HuH-7.5 (cell line): Measurements from ENCODE around the gene TMEM151B.
A peak's percentile ranks its signal among the peaks of the same experiment; 100 is the strongest.

Experiments used
- DNase-seq: peaks from one replicate; pipeline ENCODE4 v3.0.0; 2011; ENCODE audit warnings: low spot score

Gene TMEM151B

GRCh38 chr6:44264154-44265006 lies 5.9 kb upstream of the TMEM151B start:
- no peak for DNase-seq

DNA sequence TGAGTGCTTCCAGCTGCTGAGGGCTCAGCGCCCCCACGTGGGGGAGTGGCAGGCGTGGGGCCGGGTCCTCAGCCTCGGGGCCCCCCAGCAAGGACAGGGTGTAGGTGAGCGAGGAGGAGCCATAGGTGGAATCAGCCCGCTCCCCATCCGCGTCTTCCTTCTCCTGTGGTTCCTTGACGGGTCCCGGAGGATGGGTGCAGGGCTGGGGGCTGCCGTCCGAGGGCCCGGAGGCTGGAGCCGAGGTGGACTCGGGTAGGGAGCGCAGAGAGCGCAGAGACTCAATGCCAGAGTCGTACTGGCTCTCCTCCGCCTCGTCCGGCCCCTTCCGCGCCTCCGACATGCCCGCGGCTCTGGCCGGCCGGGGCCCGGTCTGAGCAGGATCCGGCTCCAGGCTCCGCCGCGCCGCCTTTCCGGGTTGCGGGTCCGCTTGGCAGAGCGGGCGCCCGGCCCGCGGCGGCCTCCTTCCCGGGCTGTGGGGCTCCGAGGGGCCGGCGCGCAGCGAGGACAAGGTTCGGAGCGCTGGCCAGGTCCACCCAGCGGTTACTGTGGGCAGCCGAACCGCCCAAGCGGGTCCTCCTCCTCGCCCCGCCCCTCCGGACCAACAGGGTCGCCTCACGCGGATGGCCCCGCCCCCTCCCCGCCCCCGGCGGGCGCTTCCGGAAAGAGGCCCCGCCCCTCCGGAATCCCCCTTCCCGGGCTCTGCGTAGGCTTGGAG lies 5.1 kb upstream of the TMEM151B start, which contains the start of gene NFKBIE:
Gene NFKBIE (minus strand): TSS at position 545 of the 715 bp plus-strand sequence. CDS start 205 bp downstream, at position 340.
- DNase-seq, result peak; percentile 90

- no peak for DNase-seq
Observed at GRCh38 chr6:44265722-44266233, 4.5 kb upstream of the TMEM151B start.

GRCh38 chr6:44266347-44266746 lies 3.9 kb upstream of the TMEM151B start:
- no peak for DNase-seq

- DNase-seq, result no peak
Observed at GRCh38 chr6:44267252-44267651, 3.0 kb upstream of the TMEM151B start.

GRCh38 chr6:44268095-44268628 lies 2.1 kb upstream of the TMEM151B start:
- DNase-seq, result peak; percentile 77

DNA sequence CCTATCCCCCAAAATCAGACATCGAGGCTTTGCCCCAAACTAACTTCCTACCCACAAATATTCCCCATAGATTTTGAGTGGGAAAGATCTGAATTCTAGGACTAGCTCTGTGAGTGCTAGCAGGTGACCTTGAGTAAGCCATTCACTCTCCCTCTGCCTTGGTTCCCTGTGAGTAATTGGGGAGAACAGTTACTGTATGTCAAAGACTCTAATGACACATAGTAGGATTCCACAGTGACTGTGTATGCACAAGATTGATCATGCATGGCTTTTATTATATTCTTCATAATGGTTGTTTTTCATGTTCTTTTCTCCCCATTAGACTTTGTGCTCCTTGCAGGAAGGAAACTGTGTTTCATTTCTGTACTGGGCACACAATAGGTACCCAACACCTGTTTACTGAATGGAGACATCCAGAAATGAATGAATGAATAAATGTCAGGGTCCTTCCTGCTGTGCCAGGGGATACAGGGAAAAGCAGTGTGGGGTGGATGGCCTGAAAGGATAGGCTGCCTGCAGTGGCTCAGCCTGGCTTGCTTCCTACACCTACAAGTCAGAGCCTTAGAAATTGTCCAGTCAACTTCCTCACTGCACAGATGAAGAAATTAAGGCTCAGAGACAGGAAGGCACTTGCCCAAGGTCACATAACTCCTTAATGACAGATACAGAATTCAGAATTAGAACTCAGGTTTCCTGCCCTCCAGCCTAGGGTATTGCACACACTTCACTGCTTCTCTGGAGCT lies 901 bp upstream of the TMEM151B start:
- DNase-seq, result no peak

GRCh38 chr6:44270526-44271405 lies 516 bp downstream of the TMEM151B start:
- DNase-seq, result peak; percentile 45

DNA sequence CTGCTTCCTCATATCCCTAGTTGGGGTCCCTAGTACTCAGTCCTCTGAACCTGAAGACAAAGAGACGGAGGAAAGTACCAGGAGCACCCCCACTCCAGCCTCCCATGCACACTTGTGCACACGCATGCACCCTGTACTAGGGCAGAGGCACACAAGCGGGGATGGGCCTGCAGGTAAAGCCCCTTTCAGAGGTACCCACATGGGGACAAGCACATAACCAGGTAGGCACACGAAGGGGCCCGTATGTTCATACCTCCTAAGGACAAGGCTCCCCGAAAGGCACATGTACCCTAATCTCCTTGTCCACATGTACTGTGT lies 1.1 kb downstream of the TMEM151B start:
- no peak for DNase-seq

GRCh38 chr6:44271914-44272313 lies 1.7 kb downstream of the TMEM151B start:
- DNase-seq, result no peak

DNA sequence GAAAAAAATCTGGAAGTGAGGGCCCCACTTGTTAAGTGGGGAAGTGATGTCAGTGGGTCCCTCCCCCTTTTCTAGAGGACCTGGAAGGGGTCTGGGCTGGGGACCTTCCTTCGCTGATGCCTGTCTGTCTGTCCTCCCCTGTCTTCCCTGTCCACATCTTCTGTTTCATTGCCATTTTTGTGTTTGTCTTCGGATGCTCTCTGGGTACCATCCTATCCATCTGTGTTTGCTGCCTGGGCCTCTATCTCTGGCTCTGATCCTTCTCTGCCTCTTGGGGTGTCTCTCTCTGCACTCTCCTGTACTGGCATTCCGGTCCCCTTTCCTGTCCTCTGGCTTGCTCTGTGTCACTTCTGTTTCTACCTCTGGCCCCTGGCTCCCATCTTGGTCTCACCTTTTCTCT lies 2.3 kb downstream of the TMEM151B start:
- DNase-seq, result no peak

- DNase-seq, result no peak
Observed at GRCh38 chr6:44272999-44273566, 2.8 kb downstream of the TMEM151B start.

DNA sequence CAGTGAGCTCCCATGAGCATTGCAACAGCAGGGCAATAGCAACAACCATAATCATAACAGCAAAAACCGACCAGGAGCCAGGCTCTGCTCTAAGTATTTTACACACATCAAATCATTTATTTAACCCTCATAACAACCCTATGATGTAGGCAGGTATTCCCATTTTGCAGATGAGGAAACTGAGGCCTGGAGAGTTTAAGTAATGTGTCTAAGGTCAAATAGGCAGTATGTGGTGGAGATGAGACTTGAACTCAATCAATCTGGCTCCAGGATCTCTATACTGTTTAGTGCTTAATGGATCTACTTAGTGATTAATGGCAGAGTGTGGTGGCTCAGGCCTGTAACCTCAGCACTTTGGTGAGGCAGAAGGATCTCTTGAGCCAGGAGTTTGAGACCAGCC lies 3.4 kb downstream of the TMEM151B start:
- no peak for DNase-seq

DNA sequence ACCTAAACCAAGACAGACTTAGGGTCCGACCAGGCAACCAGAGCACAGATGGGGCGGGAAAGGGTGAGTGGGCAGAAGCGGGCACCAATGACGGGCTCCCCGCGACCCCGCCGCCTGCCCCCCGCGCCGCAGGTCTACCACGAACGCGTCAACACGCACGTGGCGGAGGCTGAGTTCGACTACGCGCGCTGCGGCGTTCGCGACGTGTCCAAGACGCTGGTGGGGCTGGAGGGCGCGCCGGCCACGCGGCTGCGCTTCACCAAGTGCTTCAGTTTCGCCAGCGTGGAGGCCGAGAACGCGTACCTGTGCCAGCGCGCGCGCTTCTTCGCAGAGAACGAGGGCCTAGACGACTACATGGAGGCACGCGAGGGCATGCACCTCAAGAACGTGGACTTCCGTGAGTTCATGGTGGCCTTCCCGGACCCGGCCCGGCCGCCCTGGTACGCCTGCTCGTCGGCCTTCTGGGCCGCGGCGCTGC lies 5.1 kb downstream of the TMEM151B start:
- DNase-seq, result no peak

DNA sequence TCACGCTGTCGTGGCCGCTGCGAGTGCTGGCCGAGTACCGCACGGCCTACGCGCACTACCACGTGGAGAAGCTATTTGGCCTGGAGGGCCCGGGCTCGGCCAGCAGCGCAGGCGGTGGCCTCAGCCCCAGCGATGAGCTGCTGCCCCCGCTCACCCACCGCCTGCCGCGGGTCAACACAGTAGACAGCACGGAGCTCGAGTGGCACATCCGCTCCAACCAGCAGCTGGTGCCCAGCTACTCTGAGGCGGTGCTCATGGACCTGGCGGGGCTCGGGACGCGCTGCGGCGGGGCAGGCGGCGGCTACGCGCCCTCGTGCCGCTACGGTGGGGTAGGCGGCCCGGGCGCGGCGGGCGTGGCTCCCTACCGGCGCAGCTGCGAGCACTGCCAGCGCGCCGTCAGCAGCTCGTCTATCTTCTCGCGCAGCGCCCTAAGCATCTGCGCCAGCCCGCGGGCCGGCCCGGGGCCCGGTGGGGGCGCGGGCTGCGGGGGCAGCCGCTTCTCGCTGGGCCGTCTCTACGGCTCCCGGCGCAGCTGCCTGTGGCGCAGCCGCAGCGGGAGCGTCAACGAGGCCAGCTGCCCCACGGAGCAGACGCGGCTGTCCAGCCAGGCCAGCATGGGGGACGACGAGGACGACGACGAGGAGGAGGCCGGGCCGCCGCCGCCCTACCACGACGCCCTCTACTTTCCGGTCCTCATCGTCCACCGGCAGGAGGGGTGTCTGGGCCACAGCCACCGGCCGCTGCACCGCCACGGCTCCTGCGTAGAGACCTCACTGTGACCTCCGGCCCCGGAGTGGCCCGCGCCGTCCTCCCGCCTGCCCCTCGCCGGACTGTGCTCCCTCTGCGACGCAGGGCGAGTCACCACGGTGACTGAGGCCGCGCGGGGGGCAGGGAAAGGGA lies 5.7 kb downstream of the TMEM151B start:
- DNase-seq, result no peak

DNA sequence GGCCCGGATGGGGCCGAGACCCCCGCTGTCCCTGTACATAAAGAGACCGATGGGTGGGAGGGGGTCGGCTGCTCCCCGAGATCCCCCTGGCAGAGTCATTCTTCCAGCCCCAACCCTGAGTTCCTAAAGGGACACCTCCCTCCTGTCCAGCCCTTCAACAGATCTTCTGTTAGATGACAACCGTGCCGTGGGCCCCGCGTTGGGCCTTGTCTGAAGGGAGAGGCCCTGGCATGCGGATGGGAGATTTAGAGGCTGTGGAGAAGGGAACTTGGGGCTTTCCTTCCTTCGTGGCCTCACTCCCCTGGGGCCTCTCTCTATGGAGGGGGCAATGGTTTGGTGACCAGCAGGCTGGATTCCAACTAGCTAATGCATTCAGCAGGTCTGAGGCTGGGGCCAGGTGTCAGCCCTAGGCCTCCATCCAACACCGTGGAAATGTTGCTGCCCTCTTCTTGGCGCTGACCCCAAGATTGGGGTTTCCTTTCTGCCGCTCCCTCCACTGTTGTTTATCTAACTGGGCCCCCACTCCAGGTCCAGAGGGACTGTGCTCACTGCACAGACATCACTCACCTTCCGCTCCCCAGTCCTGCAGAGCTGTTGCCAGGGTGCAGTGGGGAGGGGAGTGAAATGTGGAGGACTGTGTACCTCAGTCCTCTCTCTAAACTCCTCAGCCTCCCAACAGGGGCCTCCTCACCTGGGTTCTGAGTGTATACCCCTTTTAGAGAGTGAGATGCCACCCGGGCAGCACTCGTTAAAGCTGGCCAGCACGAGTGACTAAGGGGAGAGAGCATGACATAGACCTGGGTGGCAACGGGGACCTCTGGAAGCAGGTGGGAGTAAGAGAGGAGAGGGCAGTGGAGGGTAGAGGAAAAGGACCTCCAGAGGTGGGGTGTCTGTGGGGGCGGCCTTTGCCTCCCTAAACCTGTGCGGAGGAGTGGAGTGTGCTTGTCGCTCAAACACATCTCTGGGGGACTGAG lies 6.7 kb downstream of the TMEM151B start:
- no peak for DNase-seq

DNA sequence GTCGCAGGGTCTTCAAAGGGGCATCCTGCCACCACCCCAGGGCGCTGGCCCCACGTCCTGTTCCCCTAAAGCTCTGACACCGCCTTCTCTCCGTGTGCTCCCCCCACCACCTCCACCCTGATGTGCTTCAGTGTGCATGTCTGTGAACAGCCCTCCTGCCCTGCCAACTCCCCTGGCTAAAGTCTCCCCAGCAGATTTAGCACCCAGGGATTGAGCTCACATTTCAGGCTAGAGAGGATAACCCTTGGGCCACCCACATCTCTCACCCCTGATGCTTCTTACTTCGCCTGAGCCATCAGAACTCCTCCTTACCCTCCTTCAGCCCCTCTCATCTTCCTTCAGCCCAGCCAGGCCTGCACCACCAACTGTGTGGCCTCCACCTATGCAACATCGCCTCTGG lies 7.5 kb downstream of the TMEM151B start:
- DNase-seq, result no peak

DNA sequence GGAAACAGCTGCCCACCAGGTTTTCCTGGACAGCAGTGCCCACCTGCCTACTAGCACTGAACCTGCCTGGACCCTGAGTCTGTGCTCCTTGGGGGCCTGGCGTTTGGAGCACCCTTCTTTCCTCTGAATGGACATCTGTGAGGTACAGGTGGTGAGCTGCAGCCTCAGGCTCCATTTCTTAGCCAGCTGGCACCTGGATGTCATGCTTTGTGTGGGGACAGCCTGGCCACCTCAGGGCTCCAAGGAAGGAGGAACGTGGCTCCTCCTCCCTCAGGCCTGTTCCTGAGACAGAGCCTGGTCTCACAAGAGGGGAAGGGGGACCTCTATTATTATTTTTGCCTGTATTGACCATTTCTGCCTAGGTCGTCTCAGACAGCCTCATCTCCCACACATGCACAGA lies 8.1 kb downstream of the TMEM151B start:
- no peak for DNase-seq
